Ascending aorta (tissue), 2 donors: ENCODE measurements around the gene KRTAP9-7. TPM values are rescaled to one million over a fixed set of nuclear protein-coding genes. Genes with fewer than 3 reads are reported as not detected.

Experiments used
- DNase-seq, 2 donors: peaks; one replicate each; pipeline ENCODE4 v3.0.0-alpha.2; 2019; ENCODE audit warnings: low spot score in 2 of 2
- H3K27ac ChIP-seq, 2 donors: fragments of 200-600 bp; sonication (generic); one replicate each; pipeline ENCODE4 v1.5.1; 2016 to 2017; ENCODE audit warnings: mild to moderate bottlenecking in 1 of 2
- H3K27me3 ChIP-seq: fragments of 200-600 bp; sonication (generic); one replicate; pipeline ENCODE4 v1.5.1; 2017
- H3K36me3 ChIP-seq, 2 donors: fragments of 200-600 bp; sonication (generic); one replicate each; pipeline ENCODE4 v1.5.1; 2016
- H3K4me1 ChIP-seq, 2 donors: fragments of 200-600 bp; sonication (generic); one replicate each; pipeline ENCODE4 v1.5.1; 2016 to 2017; ENCODE audit warnings: mild to moderate bottlenecking in 1 of 2
- H3K4me3 ChIP-seq, 2 donors: fragments of 200-600 bp; sonication (generic); one replicate each; pipeline ENCODE4 v1.5.1; 2016 to 2017; ENCODE audit warnings: mild to moderate bottlenecking in 1 of 2
- H3K9me3 ChIP-seq, 2 donors: fragments of 200-600 bp; sonication (generic); one replicate each; pipeline ENCODE4 v1.5.1; 2016
- intact Hi-C: fragments of 100-400 bp; cut with DNase I; formaldehyde crosslinking; loops from one replicate; pipeline ENCODE4 v1.15.1; 2023
- total RNA-seq: library from RNA; depleted of rRNA; stranded (reverse); fragments of >200 nt; gene quantifications from one replicate; pipeline ENCODE4 v1.1.0, GENCODE V29; 2016
- TF ChIP-seq, protein P1 (sequence below), 3 experiments: fragments of 200-600 bp in 2 of 3; fragments of 450-650 bp in 1 of 3; sonication (generic) in 2 of 3; IDR thresholded peaks; one replicate each; pipeline ENCODE4 v1.5.1; 2016 to 2019; ENCODE audit warnings: antibody characterized with exemption in 3 of 3, mild to moderate bottlenecking in 1 of 3, moderate library complexity in 1 of 3

The KRTAP9-7 gene
- total RNA-seq, 1 donor from 2014 or later, result not detected

DNA sequence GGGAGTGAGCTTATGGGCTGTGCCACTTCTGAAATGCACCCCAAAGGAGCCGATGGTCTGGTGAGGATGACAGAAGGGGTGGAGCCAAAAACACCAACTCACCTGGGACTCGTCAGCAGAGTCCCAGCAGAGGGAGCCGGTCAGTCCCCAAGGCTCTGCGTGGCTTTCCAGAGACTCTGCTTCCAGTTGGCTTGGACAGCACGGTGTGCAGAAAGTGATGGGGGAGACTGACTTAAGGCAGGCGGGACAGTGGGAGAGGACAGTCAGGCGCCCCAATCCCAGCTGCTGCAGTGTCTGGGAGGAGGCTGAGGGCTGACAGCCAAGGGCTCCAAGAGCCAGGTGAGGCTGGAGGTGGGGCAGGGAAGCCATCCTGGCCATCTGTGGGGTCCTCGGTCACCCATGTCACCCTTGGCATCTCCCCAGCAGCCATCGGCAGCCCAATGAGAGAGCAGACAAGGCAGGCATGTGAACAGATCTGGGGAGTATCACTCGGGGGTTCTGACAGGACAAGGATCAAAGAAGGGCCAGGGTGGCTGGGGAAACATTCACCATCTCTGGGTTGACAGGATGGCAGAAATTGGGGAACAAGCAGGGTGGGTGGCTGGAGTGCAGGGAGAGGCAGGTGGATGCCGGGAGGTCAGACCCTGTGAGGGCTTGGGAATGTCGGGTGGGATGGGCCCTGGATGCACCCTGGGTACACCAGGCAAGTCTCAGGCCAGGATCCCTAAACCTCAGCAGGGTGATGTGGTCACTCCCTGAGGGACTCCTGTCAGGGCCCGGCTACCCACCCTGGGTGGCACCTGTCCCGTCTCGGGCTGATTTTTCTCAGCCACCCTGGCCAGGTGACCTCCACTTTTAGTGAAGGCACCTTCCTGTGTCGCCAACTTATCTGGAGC lies 48.9 kb downstream of the KRTAP9-7 start:
- no peaks in the 10 kb centered on the region for H3K36me3 ChIP-seq
- no peak for DNase-seq
- H3K27me3 ChIP-seq, result no peaks in the 10 kb centered on the region
- H3K9me3 ChIP-seq, result peaks cover 0 to 4% of the 10 kb centered on the region in 2 donors
- no peak overlapping the region for H3K4me3 ChIP-seq
- TF ChIP-seq, protein P1, sequence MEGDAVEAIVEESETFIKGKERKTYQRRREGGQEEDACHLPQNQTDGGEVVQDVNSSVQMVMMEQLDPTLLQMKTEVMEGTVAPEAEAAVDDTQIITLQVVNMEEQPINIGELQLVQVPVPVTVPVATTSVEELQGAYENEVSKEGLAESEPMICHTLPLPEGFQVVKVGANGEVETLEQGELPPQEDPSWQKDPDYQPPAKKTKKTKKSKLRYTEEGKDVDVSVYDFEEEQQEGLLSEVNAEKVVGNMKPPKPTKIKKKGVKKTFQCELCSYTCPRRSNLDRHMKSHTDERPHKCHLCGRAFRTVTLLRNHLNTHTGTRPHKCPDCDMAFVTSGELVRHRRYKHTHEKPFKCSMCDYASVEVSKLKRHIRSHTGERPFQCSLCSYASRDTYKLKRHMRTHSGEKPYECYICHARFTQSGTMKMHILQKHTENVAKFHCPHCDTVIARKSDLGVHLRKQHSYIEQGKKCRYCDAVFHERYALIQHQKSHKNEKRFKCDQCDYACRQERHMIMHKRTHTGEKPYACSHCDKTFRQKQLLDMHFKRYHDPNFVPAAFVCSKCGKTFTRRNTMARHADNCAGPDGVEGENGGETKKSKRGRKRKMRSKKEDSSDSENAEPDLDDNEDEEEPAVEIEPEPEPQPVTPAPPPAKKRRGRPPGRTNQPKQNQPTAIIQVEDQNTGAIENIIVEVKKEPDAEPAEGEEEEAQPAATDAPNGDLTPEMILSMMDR (IDR thresholded peaks at IDR 0.05), result no peak
- intact Hi-C loops, result loop anchor here (5.0 kb wide), 2 partner anchors 412 to 522 kb away; no protein-coding TSS in a partner anchor
- no peak overlapping the region for H3K27ac ChIP-seq
- no peaks in the 10 kb centered on the region for H3K4me1 ChIP-seq

DNA sequence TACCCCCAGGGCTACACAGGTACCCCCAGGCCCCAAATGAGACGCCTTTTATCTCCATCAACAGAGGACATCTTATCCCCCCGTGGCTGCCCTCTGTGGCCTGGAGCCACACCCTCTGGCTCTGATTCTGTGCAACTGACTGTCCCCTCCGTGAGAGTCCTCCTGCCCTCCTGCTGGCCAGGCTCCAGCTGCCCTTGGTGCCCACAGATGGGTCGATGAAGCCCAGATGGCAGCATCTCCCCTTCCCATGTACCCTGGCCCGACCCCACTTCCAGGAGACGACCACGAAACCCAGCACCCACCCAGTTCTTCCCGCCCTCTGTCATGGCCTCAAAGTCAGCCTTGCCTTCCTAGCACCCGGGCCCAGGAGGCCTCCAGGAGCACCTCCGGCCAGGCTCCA lies 49.6 kb downstream of the KRTAP9-7 start:
- Histone ChIP-seq H3K9me3 (no peaks in the 10 kb centered on the region), H3K27ac (no peak overlapping the region), H3K27me3 (no peaks in the 10 kb centered on the region), H3K36me3 (no peaks in the 10 kb centered on the region), H3K4me3 (no peak overlapping the region), H3K4me1 (no peaks in the 10 kb centered on the region)
- DNase-seq, result no peak
- TF ChIP-seq, protein P1 (IDR thresholded peaks at IDR 0.05), result no peak
- intact Hi-C loops, result no loop called here

DNA sequence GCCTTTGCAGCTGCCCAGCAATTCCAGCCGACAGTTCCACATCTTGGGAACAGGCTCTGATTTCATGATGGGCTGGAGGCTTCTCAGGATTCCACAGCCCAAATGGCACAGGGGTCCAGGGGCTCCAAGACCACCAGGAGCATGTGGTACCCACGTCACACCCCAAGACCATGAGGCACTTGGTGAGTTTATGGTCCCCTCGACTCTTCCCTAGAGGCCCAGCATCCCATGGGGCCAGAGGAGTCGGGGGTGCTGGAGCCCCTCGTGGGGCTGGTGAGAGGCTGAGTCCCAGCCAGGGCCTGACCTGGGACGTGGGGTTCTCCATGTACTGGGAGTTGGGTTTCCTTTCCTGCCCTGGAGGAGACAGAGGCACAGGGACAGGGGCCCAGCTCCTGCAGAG lies 50.1 kb downstream of the KRTAP9-7 start:
- Histone ChIP-seq H3K27ac (no peak overlapping the region), H3K9me3 (no peaks in the 10 kb centered on the region), H3K4me1 (no peaks in the 10 kb centered on the region), H3K27me3 (no peaks in the 10 kb centered on the region), H3K36me3 (no peaks in the 10 kb centered on the region), H3K4me3 (no peak overlapping the region)
- DNase-seq, result no peak
- TF ChIP-seq, protein P1 (IDR thresholded peaks at IDR 0.05), result no peak
- intact Hi-C loops, result no loop called here

Other genes with a start within 250 kb of the KRTAP9-7 start
- not detected for gene KRTAP1-5, start 248.5 kb upstream of the KRTAP9-7 start, total RNA-seq
- not detected for gene KRTAP1-4, start 245.5 kb upstream of the KRTAP9-7 start, total RNA-seq
- not detected for gene KRTAP1-3, start 240.8 kb upstream of the KRTAP9-7 start, total RNA-seq
- not detected for gene KRTAP1-1, start 234.2 kb upstream of the KRTAP9-7 start, total RNA-seq
- gene KRTAP2-1, start 228.4 kb upstream of the KRTAP9-7 start, total RNA-seq, result not detected
- not detected for gene KRTAP2-2, start 220.5 kb upstream of the KRTAP9-7 start, total RNA-seq
- not detected for gene KRTAP2-3, start 215.6 kb upstream of the KRTAP9-7 start, total RNA-seq
- gene KRTAP2-4, start 209.8 kb upstream of the KRTAP9-7 start, total RNA-seq, result not detected
- not detected for gene KRTAP4-7, start 191.5 kb upstream of the KRTAP9-7 start, total RNA-seq
- not detected for gene KRTAP4-8, start 177.6 kb upstream of the KRTAP9-7 start, total RNA-seq
- not detected for gene KRTAP4-16, start 173.5 kb upstream of the KRTAP9-7 start, total RNA-seq
- gene KRTAP4-9, start 170.3 kb upstream of the KRTAP9-7 start, total RNA-seq, result not detected
- not detected for gene KRTAP4-11, start 157.3 kb upstream of the KRTAP9-7 start, total RNA-seq
- not detected for gene KRTAP4-12, start 151.5 kb upstream of the KRTAP9-7 start, total RNA-seq
- not detected for gene KRTAP4-6, start 135.2 kb upstream of the KRTAP9-7 start, total RNA-seq
- not detected for gene KRTAP4-5, start 125.9 kb upstream of the KRTAP9-7 start, total RNA-seq
- not detected for gene KRTAP4-4, start 115.0 kb upstream of the KRTAP9-7 start, total RNA-seq
- gene KRTAP4-3, start 107.5 kb upstream of the KRTAP9-7 start, total RNA-seq, result not detected
- gene KRTAP4-2, start 97.5 kb upstream of the KRTAP9-7 start, total RNA-seq, result not detected
- gene KRTAP4-1, start 90.8 kb upstream of the KRTAP9-7 start, total RNA-seq, result not detected
- not detected for gene KRTAP9-1, start 85.8 kb upstream of the KRTAP9-7 start, total RNA-seq
- gene KRTAP9-2, start 49.0 kb upstream of the KRTAP9-7 start, total RNA-seq, result not detected
- not detected for gene KRTAP9-3, start 43.2 kb upstream of the KRTAP9-7 start, total RNA-seq
- gene KRTAP9-8, start 37.7 kb upstream of the KRTAP9-7 start, total RNA-seq, result not detected
- not detected for gene KRTAP9-4, start 26.0 kb upstream of the KRTAP9-7 start, total RNA-seq
- gene KRTAP9-9, start 20.3 kb upstream of the KRTAP9-7 start, total RNA-seq, result not detected
- not detected for gene KRTAP9-6, start 10.3 kb upstream of the KRTAP9-7 start, total RNA-seq
- not detected for gene KRTAP29-1, start 27.2 kb downstream of the KRTAP9-7 start, total RNA-seq
- not detected for gene KRTAP16-1, start 33.6 kb downstream of the KRTAP9-7 start, total RNA-seq
- not detected for gene KRTAP17-1, start 40.0 kb downstream of the KRTAP9-7 start, total RNA-seq
- gene KRT33A, start 75.1 kb downstream of the KRTAP9-7 start, total RNA-seq, result not detected
- gene KRT33B, start 94.1 kb downstream of the KRTAP9-7 start, total RNA-seq, result not detected
- gene KRT34, start 106.6 kb downstream of the KRTAP9-7 start, total RNA-seq, result not detected
- not detected for gene KRT31, start 121.9 kb downstream of the KRTAP9-7 start, total RNA-seq
- gene KRT37, start 148.9 kb downstream of the KRTAP9-7 start, total RNA-seq, result not detected
- not detected for gene KRT38, start 165.3 kb downstream of the KRTAP9-7 start, total RNA-seq
- not detected for gene KRT32, start 191.7 kb downstream of the KRTAP9-7 start, total RNA-seq
- gene KRT35, start 205.5 kb downstream of the KRTAP9-7 start, total RNA-seq, result not detected
- not detected for gene KRT36, start 214.2 kb downstream of the KRTAP9-7 start, total RNA-seq
- gene KRT13, start 229.9 kb downstream of the KRTAP9-7 start, total RNA-seq, result 1.9 TPM
- gene KRT15, start 243.2 kb downstream of the KRTAP9-7 start, total RNA-seq, result 0.32 TPM